Endothelial cell of umbilical vein (primary cell): ENCODE results near the gene VSNL1. TPM values are rescaled to one million over a fixed set of nuclear protein-coding genes. Genes with fewer than 3 reads are reported as not detected.

ENCODE experiments used
- BruUV-seq: library from RNA; stranded (reverse); fragments of 400-500 nt; replicated peaks from 2 replicates; lab custom pipeline; 2021; lab: Mats Ljungman, UMichigan
- CTCF ChIA-PET: fragments of 300-600, 350-600 bp; sonication (Branson Sonifier 250); formaldehyde crosslinking; loops from one replicate; lab custom pipeline; 2021; ENCODE audit warnings: antibody characterized with exemption, inconsistent platforms; lab: Charles Lee
- POLR2A ChIA-PET: fragments of 300-600, 350-600 bp; sonication (Branson Sonifier 250); formaldehyde crosslinking; loops from one replicate; lab custom pipeline; 2021; ENCODE audit warnings: antibody characterized with exemption, inconsistent platforms; lab: Charles Lee
- DNase-seq: peaks from one replicate; pipeline ENCODE4 v3.0.0-alpha.2; 2011; ENCODE audit warnings: low read depth, low spot score
- FAIRE-seq: peaks from 2 replicates; lab custom pipeline; 2011; peaks lifted over from hg19 to GRCh38; lab: Jason Lieb, UNC
- H2AFZ ChIP-seq: 2 replicates; pipeline ENCODE4 v1.6.0; 2012; ENCODE audit warnings: low read depth, low read length, control low read depth, inconsistent platforms
- H3K27ac ChIP-seq: 2 replicates; pipeline ENCODE4 v1.5.1; 2011; ENCODE audit warnings: low read depth, mild to moderate bottlenecking, control low read depth, low read length, moderate library complexity; ENCODE audit not compliant: insufficient read depth
- H3K27me3 ChIP-seq, 2 experiments: 2 replicates each; pipeline versions ENCODE4 v1.6.0 to v1.6.1; 2011; ENCODE audit warnings: low read length in 2 of 2, mixed read lengths in 1 of 2; ENCODE audit not compliant: control insufficient read depth in 2 of 2, insufficient read depth in 2 of 2
- H3K36me3 ChIP-seq, 2 experiments: 2 replicates in 1 of 2; 3 replicates in 1 of 2; pipeline ENCODE4 v1.5.1; 2011; ENCODE audit warnings: low read length in 2 of 2, mild to moderate bottlenecking in 1 of 2, moderate library complexity in 1 of 2; ENCODE audit not compliant: control insufficient read depth in 2 of 2, insufficient read depth in 2 of 2; ENCODE audit errors: extremely low read depth in 1 of 2
- H3K4me1 ChIP-seq: 3 replicates; pipeline ENCODE4 v1.5.1; 2011; ENCODE audit warnings: mild to moderate bottlenecking, low read length; ENCODE audit not compliant: control insufficient read depth, insufficient read depth; ENCODE audit errors: extremely low read depth
- H3K4me2 ChIP-seq: 2 replicates; pipeline ENCODE4 v1.6.1; 2011; ENCODE audit warnings: low read length, control low read depth, mixed read lengths; ENCODE audit not compliant: insufficient read depth
- H3K4me3 ChIP-seq, 3 experiments: fragments of 200-600 bp in 1 of 3; sonication (generic), shearing (Covaris generic) in 1 of 3; replicated peaks in 1 of 3; 2 replicates each; pipeline ENCODE4 v1.5.1; 2011 to 2016; ENCODE audit warnings: control low read depth in 3 of 3, low read length in 3 of 3, mild to moderate bottlenecking in 2 of 3, inconsistent platforms in 1 of 3, low read depth in 1 of 3, moderate library complexity in 1 of 3; ENCODE audit not compliant: insufficient read depth in 1 of 3
- H3K79me2 ChIP-seq: 2 replicates; pipeline ENCODE4 v1.6.0; 2012; ENCODE audit warnings: low read length, inconsistent platforms; ENCODE audit not compliant: control insufficient read depth, insufficient read depth
- H3K9ac ChIP-seq: replicated peaks from 2 replicates; pipeline ENCODE3; 2011; ENCODE audit warnings: low read length, control low read depth; ENCODE audit not compliant: insufficient read depth; ENCODE audit errors: extremely low read depth
- H3K9me1 ChIP-seq: replicated peaks from 3 replicates; pipeline ENCODE4 v1.6.0; 2011; ENCODE audit warnings: mild to moderate bottlenecking, low read length; ENCODE audit not compliant: control insufficient read depth, insufficient read depth; ENCODE audit errors: extremely low read depth
- H3K9me3 ChIP-seq: replicated peaks from 2 replicates; pipeline ENCODE4 v1.5.1; 2012; ENCODE audit warnings: low read length, inconsistent platforms; ENCODE audit not compliant: control insufficient read depth, insufficient read depth
- H4K20me1 ChIP-seq: replicated peaks from 2 replicates; pipeline ENCODE3; 2011; ENCODE audit warnings: mild to moderate bottlenecking, low read length; ENCODE audit not compliant: control insufficient read depth, insufficient read depth; ENCODE audit errors: extremely low read depth
- CTCF ChIP-seq, 2 donors: IDR thresholded peaks; 1 replicate in 1 of 2; 2 replicates in 1 of 2; pipeline ENCODE4 v1.5.1; 2011; ENCODE audit warnings: low read length in 2 of 2, mild to moderate bottlenecking in 2 of 2, moderate library complexity in 2 of 2, control low read depth in 1 of 2, inconsistent platforms in 1 of 2, low read depth in 1 of 2; ENCODE audit not compliant: insufficient read depth in 1 of 2; ENCODE audit errors: extremely low read depth in 1 of 2
- EZH2 ChIP-seq: IDR thresholded peaks from 2 replicates; pipeline ENCODE4 v1.6.1; 2012; ENCODE audit warnings: borderline replicate concordance, low read depth, mild to moderate bottlenecking, moderate library complexity, low read length, inconsistent platforms; ENCODE audit not compliant: severe bottlenecking
- FOS ChIP-seq: IDR thresholded peaks from 2 replicates; pipeline ENCODE4 v1.6.1; 2011; ENCODE audit warnings: mild to moderate bottlenecking, low read length, moderate library complexity, borderline replicate concordance; ENCODE audit not compliant: insufficient read depth
- GATA2 ChIP-seq: IDR thresholded peaks from 2 replicates; pipeline ENCODE4 v1.7.0; 2011; ENCODE audit warnings: low read depth, mild to moderate bottlenecking, moderate library complexity, mixed read lengths, low read length; ENCODE audit not compliant: insufficient read length, insufficient read depth
- JUN ChIP-seq: IDR thresholded peaks from 2 replicates; pipeline ENCODE4 v1.6.1; 2011; ENCODE audit warnings: borderline replicate concordance, low read depth; ENCODE audit not compliant: insufficient read length, insufficient read depth
- MYC ChIP-seq: IDR thresholded peaks from one replicate; pipeline ENCODE4 v1.6.1; 2011; ENCODE audit warnings: mild to moderate bottlenecking, low read depth, low read length
- POLR2A ChIP-seq: IDR thresholded peaks from 2 replicates; pipeline ENCODE4 v1.6.1; 2012; ENCODE audit warnings: low read depth, mild to moderate bottlenecking, control low read depth, low read length
- POLR2AphosphoS5 ChIP-seq: IDR thresholded peaks from 2 replicates; pipeline ENCODE4 v1.6.1; 2012; ENCODE audit warnings: low read depth, mild to moderate bottlenecking, control low read depth, low read length, moderate library complexity; ENCODE audit not compliant: insufficient read depth
- dilution Hi-C: fragments of 300-500 bp; cut with MboI; formaldehyde crosslinking; loops from one replicate; pipeline ENCODE4 v1.15.0; 2019; ENCODE audit warnings: low sequenced_read_pairs; ENCODE audit not compliant: extremely low pct_ligation_motif_present
- intact Hi-C: fragments of 100-400 bp; cut with micrococcal nuclease; formaldehyde crosslinking; loops from one replicate; pipeline ENCODE4 v1.10.0; 2022
- polyA plus RNA-seq, 4 experiments: library from polyadenylated mRNA; depleted of rRNA in 3 of 4; stranded (reverse) in 3 of 4; unstranded in 1 of 4; fragments of >200 nt; gene quantifications; 2 replicates each; pipeline versions ENCODE4 v1.2.1 to v1.2.3, GENCODE V29; 2011 to 2012; ENCODE audit warnings: missing spikeins in 1 of 4
- total RNA-seq: library from RNA; stranded (reverse); gene quantifications from 2 replicates; pipeline ENCODE4 v1.2.3, GENCODE V29; 2021
- TF ChIP-seq, protein P1 (sequence below): IDR thresholded peaks from 2 replicates; pipeline ENCODE4 v1.6.1; 2011; ENCODE audit not compliant: insufficient read depth, insufficient read length

The VSNL1 gene
- total and polyA plus RNA-seq, 2 donors (not counting 3 experiments of a cell fraction or from before 2014, with no cell fraction given): not detected

DNA sequence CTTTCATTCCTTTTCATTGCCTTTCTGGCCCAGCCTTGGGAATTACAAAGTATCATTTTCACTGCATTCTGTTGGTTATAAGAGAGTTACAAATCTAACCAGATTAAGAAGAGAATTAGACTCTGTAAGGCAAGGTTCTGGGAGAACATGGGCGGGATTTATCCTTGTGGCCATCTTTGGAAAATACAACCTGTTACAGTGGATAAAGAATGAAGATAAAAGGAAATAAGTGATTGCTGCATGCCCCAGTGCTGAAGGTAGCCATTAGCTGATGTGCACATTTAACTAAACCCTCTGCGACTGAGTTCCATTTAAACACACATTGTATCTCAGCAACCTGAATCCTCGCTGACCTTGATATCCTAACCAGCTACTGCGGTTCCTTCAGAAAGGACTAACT is 119.7 kb downstream of the VSNL1 start:
- dilution Hi-C loops (no loop called here), intact Hi-C loops (no loop called here)
- no peaks in the 10 kb centered on the region for H3K9me3 ChIP-seq
- no peak overlapping the region for H3K27ac ChIP-seq
- H3K79me2 ChIP-seq: no peaks in the 10 kb centered on the region
- no peak for TF ChIP-seq GATA2
- TF ChIP-seq JUN: no peak
- no peak for TF ChIP-seq POLR2AphosphoS5
- no peak for TF ChIP-seq MYC
- TF ChIP-seq EZH2: no peak
- no peak for TF ChIP-seq POLR2A
- TF ChIP-seq FOS: no peak
- TF ChIP-seq, protein P1, sequence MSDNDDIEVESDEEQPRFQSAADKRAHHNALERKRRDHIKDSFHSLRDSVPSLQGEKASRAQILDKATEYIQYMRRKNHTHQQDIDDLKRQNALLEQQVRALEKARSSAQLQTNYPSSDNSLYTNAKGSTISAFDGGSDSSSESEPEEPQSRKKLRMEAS: no peak
- TF ChIP-seq CTCF (IDR thresholded peaks at IDR 0.05; ENCODE audit: extremely low read depth in 1 of 2, insufficient read depth in 1 of 2, low read depth in 1 of 2, low read length in 2 of 2): no peak
- ChIA-PET CTCF (interaction anchor here (3.8 to 8.5 kb wide), 2 partner anchors 11 to 14 kb away, joined by 32 to 80 read pairs; no protein-coding TSS in a partner anchor), POLR2A (no interaction called here)
- no peak overlapping the region for H3K4me2 ChIP-seq
- H3K4me3 ChIP-seq: no peak overlapping the region
- no peak for DNase-seq
- H3K9ac ChIP-seq: no peak overlapping the region
- H3K4me1 ChIP-seq: no peaks in the 10 kb centered on the region
- no TSS peak for BruUV-seq
- no peaks in the 10 kb centered on the region for H3K27me3 ChIP-seq
- H3K9me1 ChIP-seq: no peaks in the 10 kb centered on the region
- no peak for FAIRE-seq
- peaks cover 2 to 7% of the 10 kb centered on the region in 2 experiments for H3K36me3 ChIP-seq
- H2AFZ ChIP-seq: no peak overlapping the region
- no peaks in the 10 kb centered on the region for H4K20me1 ChIP-seq
